B cell (primary cell): ENCODE measurements around the gene ARHGEF7. TPM values are rescaled to one million over a fixed set of nuclear protein-coding genes. Genes with fewer than 3 reads are reported as not detected.

Source experiments
- ATAC-seq: fragments of 200-7000 bp; cut with Tn5 transposase; one replicate; pipeline ENCODE4 v1.10.0; 2021; ENCODE audit warnings: low read depth, mild to moderate bottlenecking, moderate number of reproducible peaks, moderate library complexity
- CTCF ChIA-PET: fragments of 350-600 bp; sonication (Branson Sonifier 250); formaldehyde crosslinking; loops from one replicate; lab custom pipeline; 2021; ENCODE audit warnings: antibody characterized with exemption, inconsistent platforms; lab: Charles Lee
- POLR2A ChIA-PET: fragments of 350-600 bp; sonication (Branson Sonifier 250); formaldehyde crosslinking; loops from one replicate; lab custom pipeline; 2021; ENCODE audit warnings: antibody characterized with exemption; lab: Charles Lee
- DNase-seq: peaks from one replicate; pipeline ENCODE4 v3.0.0; 2013
- H2AFZ ChIP-seq: 2 replicates; pipeline ENCODE4 v1.6.1; 2012; ENCODE audit warnings: mild to moderate bottlenecking, low read depth, low read length; ENCODE audit not compliant: insufficient read depth, poor library complexity, severe bottlenecking
- H3K27ac ChIP-seq, 2 donors: 1 replicate in 1 of 2; 2 replicates in 1 of 2; pipeline ENCODE4 v1.5.1; 2012 to 2013; ENCODE audit warnings: low read length in 2 of 2, mild to moderate bottlenecking in 2 of 2, moderate library complexity in 1 of 2
- H3K27me3 ChIP-seq, 4 experiments: fragments of 200-600 bp in 1 of 4; sonication (generic) in 1 of 4; replicated peaks in 1 of 4; 1 replicate in 2 of 4; 2 replicates in 2 of 4; pipeline versions ENCODE4 v1.6.1 to v1.7.0; 2013 to 2016; ENCODE audit warnings: low read length in 3 of 4, mild to moderate bottlenecking in 2 of 4, mixed read lengths in 1 of 4, moderate library complexity in 1 of 4; ENCODE audit not compliant: insufficient read depth in 4 of 4, control insufficient read depth in 3 of 4; ENCODE audit errors: control extremely low read depth in 1 of 4
- H3K36me3 ChIP-seq, 2 experiments: replicated peaks in 1 of 2; 1 replicate in 1 of 2; 2 replicates in 1 of 2; pipeline versions ENCODE4 v1.6.1 to v1.7.1; 2013; ENCODE audit warnings: low read length in 1 of 2; ENCODE audit not compliant: insufficient read depth in 2 of 2, control insufficient read depth in 1 of 2; ENCODE audit errors: control extremely low read depth in 1 of 2, extremely low read depth in 1 of 2
- H3K4me1 ChIP-seq, 2 donors: fragments of 200-600 bp in 1 of 2; sonication (generic) in 1 of 2; 1 replicate in 1 of 2; 2 replicates in 1 of 2; pipeline versions ENCODE4 v1.5.1 to v1.6.1; 2013 to 2017; ENCODE audit warnings: low read length in 2 of 2; ENCODE audit not compliant: control insufficient read depth in 2 of 2, insufficient read depth in 2 of 2
- H3K4me2 ChIP-seq: replicated peaks from 2 replicates; pipeline ENCODE3; 2012; ENCODE audit warnings: mild to moderate bottlenecking, low read depth, low read length; ENCODE audit not compliant: poor library complexity, severe bottlenecking
- H3K4me3 ChIP-seq, 5 experiments: fragments of 200-600 bp in 1 of 5; sonication (generic) in 1 of 5; 1 replicate in 3 of 5; 2 replicates in 2 of 5; pipeline versions ENCODE4 v1.5.1 to v1.7.0; 2011 to 2016; ENCODE audit warnings: low read length in 4 of 5, mild to moderate bottlenecking in 4 of 5, low read depth in 2 of 5, control low read depth in 1 of 5, moderate library complexity in 1 of 5; ENCODE audit not compliant: insufficient read depth in 1 of 5; ENCODE audit errors: control extremely low read depth in 1 of 5, extremely low read depth in 1 of 5
- H3K79me2 ChIP-seq: fragments of 200-600 bp; sonication (generic); one replicate; pipeline ENCODE4 v1.6.0; 2016; ENCODE audit warnings: low read length; ENCODE audit not compliant: control insufficient read depth, insufficient read depth
- H3K9ac ChIP-seq: fragments of 200-600 bp; sonication (generic); 2 replicates; pipeline ENCODE4 v1.6.1; 2017; ENCODE audit warnings: mild to moderate bottlenecking, low read length, moderate library complexity
- H3K9me3 ChIP-seq, 3 donors: one replicate each; pipeline versions ENCODE4 v1.6.1 to v1.7.1; 2013; ENCODE audit warnings: low read length in 2 of 3; ENCODE audit not compliant: control insufficient read depth in 2 of 3, insufficient read depth in 1 of 3; ENCODE audit errors: control extremely low read depth in 1 of 3
- H4K20me1 ChIP-seq: 2 replicates; pipeline ENCODE4 v1.6.0; 2012; ENCODE audit warnings: mild to moderate bottlenecking, low read length; ENCODE audit not compliant: insufficient read depth, control insufficient read depth, poor library complexity, severe bottlenecking
- H3K27ac Mint-ChIP-seq: one replicate; pipeline ENCODE4 v1.8.0; 2021; ENCODE audit warnings: mixed read lengths
- H3K27me3 Mint-ChIP-seq: one replicate; pipeline ENCODE4 v1.8.0; 2021; ENCODE audit warnings: mixed read lengths
- H3K4me1 Mint-ChIP-seq: one replicate; pipeline ENCODE4 v1.8.0; 2021; ENCODE audit warnings: mixed read lengths
- H3K4me3 Mint-ChIP-seq: one replicate; pipeline ENCODE4 v1.8.0; 2021; ENCODE audit warnings: mixed read lengths
- H3K9me3 Mint-ChIP-seq: one replicate; pipeline ENCODE4 v1.8.0; 2022; ENCODE audit warnings: mixed read lengths; ENCODE audit not compliant: insufficient read depth
- CTCF ChIP-seq: fragments of 200-600 bp; IDR thresholded peaks from one replicate; pipeline ENCODE4 v1.8.0; 2022; ENCODE audit warnings: antibody characterized with exemption, mild to moderate bottlenecking
- EZH2 ChIP-seq: IDR thresholded peaks from 2 replicates; pipeline ENCODE4 v1.6.1; 2012; ENCODE audit warnings: borderline replicate concordance, low read depth, mild to moderate bottlenecking, moderate library complexity, low read length; ENCODE audit not compliant: insufficient read depth, poor library complexity, severe bottlenecking
- WGBS: methylation state at CpG from one replicate; pipeline ENCODE4 v1.1.5; 2013; ENCODE audit warnings: missing lambda C conversion rate; ENCODE audit not compliant: insufficient coverage; 5-methylcytosine and 5-hydroxymethylcytosine counted together
- intact Hi-C: fragments of 100-400 bp; cut with micrococcal nuclease; formaldehyde crosslinking; loops from one replicate; pipeline ENCODE4 v1.10.0; 2022
- polyA plus RNA-seq: library from polyadenylated mRNA; depleted of rRNA; stranded (reverse); fragments of >200 nt; gene quantifications from 2 replicates; pipeline ENCODE4 v1.2.3, GENCODE V29; 2012
- total RNA-seq, 2 donors: library from RNA; stranded (reverse); fragments of 120-200 nt in 1 of 2; gene quantifications; 1 replicate in 1 of 2; 2 replicates in 1 of 2; pipeline versions ENCODE4 v1.2.3 to v1.2.4, GENCODE V29; 2013 to 2022

ARHGEF7 gene
- total and polyA plus RNA-seq, 2 donors (not counting 1 experiment from before 2014, with no cell fraction given) = 62.3 to 125 TPM

- ATAC-seq (no peak), DNase-seq (no peak)
- Histone ChIP-seq H3K4me3 (no peak overlapping the region), H4K20me1 (no peaks in the 10 kb centered on the region), H3K36me3 (peaks cover 0 to 5% of the 10 kb centered on the region in 2 experiments), H3K27ac (no peak overlapping the region), H3K9ac (no peak overlapping the region), H3K4me2 (no peak overlapping the region), H3K27me3 (no peaks in the 10 kb centered on the region), H3K4me1 (no peaks in the 10 kb centered on the region), H3K79me2 (no peaks in the 10 kb centered on the region), H2AFZ (no peak overlapping the region), H3K9me3 (peaks cover 0 to 12% (median 0%) of the 10 kb centered on the region in 3 donors)
- Mint-ChIP-seq H3K27ac (no peak overlapping the region), H3K4me1 (no peaks in the 10 kb centered on the region), H3K9me3 (peaks cover 2% of the 10 kb centered on the region), H3K4me3 (no peak overlapping the region), H3K27me3 (no peaks in the 10 kb centered on the region)
- ChIA-PET POLR2A (no interaction called here), CTCF (no interaction called here)
- TF ChIP-seq EZH2 (no peak), CTCF (no peak)
- WGBS = 94% methylated on average over 11 of the region's 12 CpGs
- intact Hi-C loops = no loop called here
Observed at GRCh38 chr13:111319521-111319920, 204.4 kb downstream of the ARHGEF7 start.

- H3K9ac ChIP-seq = no peak within 1 kb of the TSS
- peaks cover 0 to 12% (median 0%) of the 10 kb centered on the region in 3 donors for H3K9me3 ChIP-seq
- no peak within 1 kb of the TSS for H3K4me3 ChIP-seq
- H3K79me2 ChIP-seq = no peaks in the 10 kb centered on the region
- Mint-ChIP-seq H3K4me3 (no peak within 1 kb of the TSS), H3K9me3 (peaks cover 2% of the 10 kb centered on the region), H3K27ac (no peak within 1 kb of the TSS), H3K27me3 (no peaks in the 10 kb centered on the region), H3K4me1 (no peaks in the 10 kb centered on the region)
- H2AFZ ChIP-seq = no peak within 1 kb of the TSS
- H3K27ac ChIP-seq = no peak within 1 kb of the TSS
- peaks cover 0 to 5% of the 10 kb centered on the region in 2 experiments for H3K36me3 ChIP-seq
- no peaks in the 10 kb centered on the region for H3K4me1 ChIP-seq
- H3K27me3 ChIP-seq = no peaks in the 10 kb centered on the region
- H4K20me1 ChIP-seq = no peaks in the 10 kb centered on the region
- POLR2A ChIA-PET = no interaction called here
- TF ChIP-seq EZH2 (no peak), CTCF (no peak)
- WGBS = 86% methylated on average over 29 of the region's 35 CpGs
- intact Hi-C loops = no loop called here
- DNase-seq (no peak), ATAC-seq (no peak)
- no peak within 1 kb of the TSS for H3K4me2 ChIP-seq
- CTCF ChIA-PET = no interaction called here
Observed at GRCh38 chr13:111319998-111320911, 205.1 kb downstream of the ARHGEF7 start, which contains the start of gene TEX29. Gene TEX29, plus strand, starts transcription at chr13:111320642. Its CDS starts 249 bp downstream, at chr13:111320891.
